ENCODE measurements around the gene PLA2G4C.

DNA sequence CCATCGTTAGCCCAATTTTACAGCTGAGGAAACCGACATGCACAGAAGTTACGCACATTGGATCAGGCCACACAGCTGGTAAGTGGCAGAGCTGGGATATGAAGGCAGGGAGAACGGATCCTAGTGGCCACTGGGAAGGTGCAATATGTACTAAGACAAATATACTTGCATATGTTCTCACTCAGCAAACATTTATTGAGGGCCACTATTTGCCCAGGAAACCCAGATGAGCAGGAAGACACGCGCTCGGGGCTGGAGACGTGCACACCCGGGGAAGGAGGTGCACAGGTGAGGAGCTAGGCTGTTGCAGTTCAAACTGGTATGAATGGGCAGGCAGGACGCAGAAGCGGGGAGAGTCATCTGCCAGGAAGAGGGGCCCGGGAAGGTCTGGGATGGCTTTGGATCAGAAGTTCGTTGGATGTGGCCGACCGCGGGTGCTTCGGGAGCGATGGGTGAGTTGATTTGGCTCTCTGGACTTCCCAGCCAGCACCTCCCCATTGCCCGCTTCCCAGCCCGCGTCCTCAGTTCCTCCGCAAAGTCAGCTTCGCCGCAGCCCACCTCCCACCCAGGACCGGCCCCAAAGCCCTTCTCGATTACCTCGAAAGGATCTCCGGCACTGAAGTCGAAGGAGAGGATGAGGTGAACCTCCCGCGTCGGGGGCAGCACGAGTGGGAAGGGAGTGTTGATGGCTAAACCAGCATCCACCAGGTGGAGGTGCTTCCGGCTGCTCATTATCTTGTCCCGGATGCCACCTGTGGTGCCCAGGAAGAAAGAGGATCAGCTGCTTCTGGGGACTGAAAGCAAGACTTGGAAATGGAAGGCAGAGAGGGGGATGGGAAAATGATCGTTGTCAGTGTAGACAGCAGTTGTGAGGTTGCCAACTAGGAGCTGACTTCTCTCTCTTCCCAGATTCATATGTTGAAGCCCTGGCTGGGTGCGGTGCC lies 48.9 kb downstream of the PLA2G4C start:
- TF ChIP-seq, protein P1, sequence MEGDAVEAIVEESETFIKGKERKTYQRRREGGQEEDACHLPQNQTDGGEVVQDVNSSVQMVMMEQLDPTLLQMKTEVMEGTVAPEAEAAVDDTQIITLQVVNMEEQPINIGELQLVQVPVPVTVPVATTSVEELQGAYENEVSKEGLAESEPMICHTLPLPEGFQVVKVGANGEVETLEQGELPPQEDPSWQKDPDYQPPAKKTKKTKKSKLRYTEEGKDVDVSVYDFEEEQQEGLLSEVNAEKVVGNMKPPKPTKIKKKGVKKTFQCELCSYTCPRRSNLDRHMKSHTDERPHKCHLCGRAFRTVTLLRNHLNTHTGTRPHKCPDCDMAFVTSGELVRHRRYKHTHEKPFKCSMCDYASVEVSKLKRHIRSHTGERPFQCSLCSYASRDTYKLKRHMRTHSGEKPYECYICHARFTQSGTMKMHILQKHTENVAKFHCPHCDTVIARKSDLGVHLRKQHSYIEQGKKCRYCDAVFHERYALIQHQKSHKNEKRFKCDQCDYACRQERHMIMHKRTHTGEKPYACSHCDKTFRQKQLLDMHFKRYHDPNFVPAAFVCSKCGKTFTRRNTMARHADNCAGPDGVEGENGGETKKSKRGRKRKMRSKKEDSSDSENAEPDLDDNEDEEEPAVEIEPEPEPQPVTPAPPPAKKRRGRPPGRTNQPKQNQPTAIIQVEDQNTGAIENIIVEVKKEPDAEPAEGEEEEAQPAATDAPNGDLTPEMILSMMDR (conservative IDR thresholded peaks at IDR 0.05; ENCODE audit: low read depth in 2 of 2), result peak; percentile 24 to 33; a peak in 2 of 4 replicates
- TF ChIP-seq EZH2 (IDR thresholded peaks at IDR 0.05; ENCODE audit: low read depth, unreplicated experiment) (no peak), JUNB (IDR thresholded peaks at IDR 0.05; ENCODE audit: unreplicated experiment) (no peak), CREB1 (CRISPR knock-in tag; IDR thresholded peaks at IDR 0.05; ENCODE audit: low read depth) (no peak), EZH2phosphoT487 (IDR thresholded peaks at IDR 0.05; ENCODE audit: unreplicated experiment) (no peak), POLR2AphosphoS5 (IDR thresholded peaks at IDR 0.05; ENCODE audit: low read depth) (no peak), REST (IDR thresholded peaks at IDR 0.05; ENCODE audit: unreplicated experiment) (no peak), ZNF114 (CRISPR knock-in tag; IDR thresholded peaks at IDR 0.05) (no peak), ETS1 (IDR thresholded peaks at IDR 0.05) (no peak)
- TF ChIP-seq, protein P2, sequence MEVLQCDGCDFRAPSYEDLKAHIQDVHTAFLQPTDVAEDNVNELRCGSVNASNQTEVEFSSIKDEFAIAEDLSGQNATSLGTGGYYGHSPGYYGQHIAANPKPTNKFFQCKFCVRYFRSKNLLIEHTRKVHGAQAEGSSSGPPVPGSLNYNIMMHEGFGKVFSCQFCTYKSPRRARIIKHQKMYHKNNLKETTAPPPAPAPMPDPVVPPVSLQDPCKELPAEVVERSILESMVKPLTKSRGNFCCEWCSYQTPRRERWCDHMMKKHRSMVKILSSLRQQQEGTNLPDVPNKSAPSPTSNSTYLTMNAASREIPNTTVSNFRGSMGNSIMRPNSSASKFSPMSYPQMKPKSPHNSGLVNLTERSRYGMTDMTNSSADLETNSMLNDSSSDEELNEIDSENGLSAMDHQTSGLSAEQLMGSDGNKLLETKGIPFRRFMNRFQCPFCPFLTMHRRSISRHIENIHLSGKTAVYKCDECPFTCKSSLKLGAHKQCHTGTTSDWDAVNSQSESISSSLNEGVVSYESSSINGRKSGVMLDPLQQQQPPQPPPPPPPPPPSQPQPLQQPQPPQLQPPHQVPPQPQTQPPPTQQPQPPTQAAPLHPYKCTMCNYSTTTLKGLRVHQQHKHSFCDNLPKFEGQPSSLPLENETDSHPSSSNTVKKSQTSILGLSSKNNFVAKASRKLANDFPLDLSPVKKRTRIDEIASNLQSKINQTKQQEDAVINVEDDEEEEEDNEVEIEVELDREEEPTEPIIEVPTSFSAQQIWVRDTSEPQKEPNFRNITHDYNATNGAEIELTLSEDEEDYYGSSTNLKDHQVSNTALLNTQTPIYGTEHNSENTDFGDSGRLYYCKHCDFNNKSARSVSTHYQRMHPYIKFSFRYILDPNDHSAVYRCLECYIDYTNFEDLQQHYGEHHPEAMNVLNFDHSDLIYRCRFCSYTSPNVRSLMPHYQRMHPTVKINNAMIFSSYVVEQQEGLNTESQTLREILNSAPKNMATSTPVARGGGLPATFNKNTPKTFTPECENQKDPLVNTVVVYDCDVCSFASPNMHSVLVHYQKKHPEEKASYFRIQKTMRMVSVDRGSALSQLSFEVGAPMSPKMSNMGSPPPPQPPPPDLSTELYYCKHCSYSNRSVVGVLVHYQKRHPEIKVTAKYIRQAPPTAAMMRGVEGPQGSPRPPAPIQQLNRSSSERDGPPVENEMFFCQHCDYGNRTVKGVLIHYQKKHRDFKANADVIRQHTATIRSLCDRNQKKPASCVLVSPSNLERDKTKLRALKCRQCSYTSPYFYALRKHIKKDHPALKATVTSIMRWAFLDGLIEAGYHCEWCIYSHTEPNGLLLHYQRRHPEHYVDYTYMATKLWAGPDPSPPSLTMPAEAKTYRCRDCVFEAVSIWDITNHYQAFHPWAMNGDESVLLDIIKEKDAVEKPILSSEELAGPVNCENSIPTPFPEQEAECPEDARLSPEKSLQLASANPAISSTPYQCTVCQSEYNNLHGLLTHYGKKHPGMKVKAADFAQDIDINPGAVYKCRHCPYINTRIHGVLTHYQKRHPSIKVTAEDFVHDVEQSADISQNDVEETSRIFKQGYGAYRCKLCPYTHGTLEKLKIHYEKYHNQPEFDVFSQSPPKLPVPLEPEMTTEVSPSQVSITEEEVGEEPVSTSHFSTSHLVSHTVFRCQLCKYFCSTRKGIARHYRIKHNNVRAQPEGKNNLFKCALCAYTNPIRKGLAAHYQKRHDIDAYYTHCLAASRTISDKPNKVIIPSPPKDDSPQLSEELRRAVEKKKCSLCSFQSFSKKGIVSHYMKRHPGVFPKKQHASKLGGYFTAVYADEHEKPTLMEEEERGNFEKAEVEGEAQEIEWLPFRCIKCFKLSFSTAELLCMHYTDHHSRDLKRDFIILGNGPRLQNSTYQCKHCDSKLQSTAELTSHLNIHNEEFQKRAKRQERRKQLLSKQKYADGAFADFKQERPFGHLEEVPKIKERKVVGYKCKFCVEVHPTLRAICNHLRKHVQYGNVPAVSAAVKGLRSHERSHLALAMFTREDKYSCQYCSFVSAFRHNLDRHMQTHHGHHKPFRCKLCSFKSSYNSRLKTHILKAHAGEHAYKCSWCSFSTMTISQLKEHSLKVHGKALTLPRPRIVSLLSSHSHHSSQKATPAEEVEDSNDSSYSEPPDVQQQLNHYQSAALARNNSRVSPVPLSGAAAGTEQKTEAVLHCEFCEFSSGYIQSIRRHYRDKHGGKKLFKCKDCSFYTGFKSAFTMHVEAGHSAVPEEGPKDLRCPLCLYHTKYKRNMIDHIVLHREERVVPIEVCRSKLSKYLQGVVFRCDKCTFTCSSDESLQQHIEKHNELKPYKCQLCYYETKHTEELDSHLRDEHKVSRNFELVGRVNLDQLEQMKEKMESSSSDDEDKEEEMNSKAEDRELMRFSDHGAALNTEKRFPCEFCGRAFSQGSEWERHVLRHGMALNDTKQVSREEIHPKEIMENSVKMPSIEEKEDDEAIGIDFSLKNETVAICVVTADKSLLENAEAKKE (CRISPR knock-in tag; IDR thresholded peaks at IDR 0.05), result no peak

All from GM23338 (cell line).